OCI-LY7 (cell line): ENCODE measurements around the gene ASIC3.

Source experiments
- EZH2phosphoT487 ChIP-seq: fragments of 200-600 bp; sonication (generic); IDR thresholded peaks from 2 replicates; pipeline ENCODE4 v1.6.1; 2018; ENCODE audit warnings: low read depth, borderline replicate concordance, mild to moderate bottlenecking, mixed run types, antibody characterized with exemption, low read length, moderate library complexity, mixed read lengths
- TF ChIP-seq, protein P1 (sequence below): fragments of 200-600 bp; sonication (generic); conservative IDR thresholded peaks from 2 replicates; pipeline ENCODE4 v1.5.1; 2014; ENCODE audit warnings: mild to moderate bottlenecking, antibody characterized with exemption, low read length, moderate library complexity, mixed read lengths

DNA sequence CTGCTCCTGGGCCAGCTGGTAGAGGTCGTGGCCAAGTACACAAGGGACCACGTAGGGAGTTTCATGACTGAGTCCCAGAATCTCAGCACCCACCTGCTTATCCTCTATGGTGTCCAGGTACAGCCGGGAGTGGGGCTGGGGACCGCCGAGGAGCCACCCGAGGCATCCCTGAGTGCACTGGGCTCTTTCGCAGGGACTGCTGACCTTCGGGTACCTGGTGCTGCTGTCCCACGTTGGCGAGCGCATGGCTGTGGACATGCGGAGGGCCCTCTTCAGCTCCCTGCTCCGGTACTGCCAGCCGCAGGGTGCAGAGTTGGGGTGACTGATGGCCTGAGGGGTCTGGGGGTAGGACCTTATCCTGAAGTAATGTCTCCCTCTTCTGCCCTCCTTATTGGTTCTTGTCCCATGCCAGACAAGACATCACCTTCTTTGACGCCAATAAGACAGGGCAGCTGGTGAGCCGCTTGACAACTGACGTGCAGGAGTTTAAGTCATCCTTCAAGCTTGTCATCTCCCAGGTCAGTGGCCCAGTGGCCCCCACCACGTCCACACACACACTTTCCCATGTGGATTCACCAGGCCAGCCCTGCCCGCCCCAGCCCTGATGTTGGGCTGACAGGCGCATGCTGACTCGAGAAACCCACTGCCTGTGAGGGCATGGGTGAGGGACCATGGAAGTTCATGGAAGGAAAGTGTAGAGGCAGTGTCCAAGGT lies 13.9 kb upstream of the ASIC3 start:
- TF ChIP-seq, protein P1, sequence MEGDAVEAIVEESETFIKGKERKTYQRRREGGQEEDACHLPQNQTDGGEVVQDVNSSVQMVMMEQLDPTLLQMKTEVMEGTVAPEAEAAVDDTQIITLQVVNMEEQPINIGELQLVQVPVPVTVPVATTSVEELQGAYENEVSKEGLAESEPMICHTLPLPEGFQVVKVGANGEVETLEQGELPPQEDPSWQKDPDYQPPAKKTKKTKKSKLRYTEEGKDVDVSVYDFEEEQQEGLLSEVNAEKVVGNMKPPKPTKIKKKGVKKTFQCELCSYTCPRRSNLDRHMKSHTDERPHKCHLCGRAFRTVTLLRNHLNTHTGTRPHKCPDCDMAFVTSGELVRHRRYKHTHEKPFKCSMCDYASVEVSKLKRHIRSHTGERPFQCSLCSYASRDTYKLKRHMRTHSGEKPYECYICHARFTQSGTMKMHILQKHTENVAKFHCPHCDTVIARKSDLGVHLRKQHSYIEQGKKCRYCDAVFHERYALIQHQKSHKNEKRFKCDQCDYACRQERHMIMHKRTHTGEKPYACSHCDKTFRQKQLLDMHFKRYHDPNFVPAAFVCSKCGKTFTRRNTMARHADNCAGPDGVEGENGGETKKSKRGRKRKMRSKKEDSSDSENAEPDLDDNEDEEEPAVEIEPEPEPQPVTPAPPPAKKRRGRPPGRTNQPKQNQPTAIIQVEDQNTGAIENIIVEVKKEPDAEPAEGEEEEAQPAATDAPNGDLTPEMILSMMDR = no peak
- no peak for TF ChIP-seq EZH2phosphoT487
